Neural cell (in vitro differentiated cells): Measurements from ENCODE around the gene DHCR24. TPM values are rescaled to one million over a fixed set of nuclear protein-coding genes. Genes with fewer than 3 reads are reported as not detected.

ENCODE experiments used
- H2AFZ ChIP-seq: fragments of 200-600, 300-800 bp; sonication (generic), shearing (Covaris generic); 2 replicates; pipeline ENCODE4 v1.6.0; 2014; ENCODE audit warnings: low read depth, mild to moderate bottlenecking, antibody characterized with exemption, low read length, moderate library complexity
- H3F3A ChIP-seq: fragments of 200-600 bp; shearing (Covaris generic); 2 replicates; pipeline ENCODE4 v1.6.1; 2016; ENCODE audit warnings: mild to moderate bottlenecking, moderate library complexity, mixed read lengths, antibody characterized with exemption, low read length; ENCODE audit not compliant: insufficient read depth, poor library complexity, severe bottlenecking
- H3K27ac ChIP-seq: fragments of 200-600, 300-800 bp; sonication (generic), shearing (Covaris generic); 2 replicates; pipeline ENCODE4 v1.5.1; 2014; ENCODE audit warnings: mild to moderate bottlenecking, low read length, moderate library complexity
- H3K27me3 ChIP-seq: fragments of 300-800, 200-600 bp; sonication (generic), shearing (Covaris generic); 2 replicates; pipeline ENCODE4 v1.6.0; 2014; ENCODE audit warnings: mild to moderate bottlenecking, low read depth, low read length, moderate library complexity; ENCODE audit not compliant: insufficient read depth
- H3K36me3 ChIP-seq: fragments of 300-800, 200-600 bp; sonication (generic), shearing (Covaris generic); 2 replicates; pipeline ENCODE4 v1.5.1; 2014; ENCODE audit warnings: mild to moderate bottlenecking, antibody characterized with exemption, low read length, moderate library complexity; ENCODE audit not compliant: insufficient read depth
- H3K4me2 ChIP-seq: fragments of 300-800, 200-600 bp; sonication (generic), shearing (Covaris generic); 2 replicates; pipeline ENCODE4 v1.6.0; 2014; ENCODE audit warnings: mild to moderate bottlenecking, low read length
- H3K4me3 ChIP-seq: fragments of 300-800, 200-600 bp; sonication (generic), shearing (Covaris generic); 2 replicates; pipeline ENCODE4 v1.5.1; 2014; ENCODE audit warnings: mild to moderate bottlenecking, low read length, moderate library complexity
- H3K79me2 ChIP-seq: fragments of 200-600 bp; shearing (Covaris generic); replicated peaks from 2 replicates; pipeline ENCODE4 v1.6.0; 2014; ENCODE audit warnings: mild to moderate bottlenecking, low read length, moderate library complexity; ENCODE audit not compliant: insufficient read depth
- H3K9ac ChIP-seq: fragments of 300-800, 200-600 bp; sonication (generic), shearing (Covaris generic); 2 replicates; pipeline ENCODE4 v1.6.1; 2016; ENCODE audit warnings: mild to moderate bottlenecking, low read length, mixed read lengths
- H3K9me2 ChIP-seq: fragments of 200-600 bp; shearing (Covaris generic); 2 replicates; pipeline ENCODE4 v1.6.1; 2016; ENCODE audit warnings: mild to moderate bottlenecking, low read length, mixed read lengths; ENCODE audit not compliant: insufficient read depth
- H3K9me3 ChIP-seq: fragments of 200-600, 300-800 bp; sonication (generic), shearing (Covaris generic); 2 replicates; pipeline ENCODE4 v1.6.1; 2016; ENCODE audit warnings: mild to moderate bottlenecking, mixed run types, low read length, moderate library complexity, mixed read lengths
- H4K20me1 ChIP-seq: fragments of 200-600 bp; shearing (Covaris generic); 2 replicates; pipeline ENCODE4 v1.6.1; 2016; ENCODE audit warnings: mild to moderate bottlenecking, mixed run types; ENCODE audit not compliant: insufficient read depth
- CTCF ChIP-seq: fragments of 450-650 bp; IDR thresholded peaks from 2 replicates; pipeline ENCODE4 v1.5.1; 2014; ENCODE audit warnings: antibody characterized with exemption, mild to moderate bottlenecking, moderate library complexity; ENCODE audit not compliant: poor library complexity, severe bottlenecking
- EP300 ChIP-seq: fragments of 450-650 bp; conservative IDR thresholded peaks from 2 replicates; pipeline ENCODE4 v1.6.1; 2014; ENCODE audit warnings: antibody characterized with exemption, mild to moderate bottlenecking, moderate library complexity; ENCODE audit not compliant: poor library complexity, severe bottlenecking
- EZH2 ChIP-seq: fragments of 200-600, 300-800 bp; shearing (Covaris generic), sonication (generic); IDR thresholded peaks from 2 replicates; pipeline ENCODE4 v1.6.1; 2014; ENCODE audit warnings: antibody characterized with exemption, low read length, borderline replicate concordance, mild to moderate bottlenecking; ENCODE audit not compliant: insufficient read depth, poor library complexity, severe bottlenecking
- MXI1 ChIP-seq: fragments of 450-650 bp; conservative IDR thresholded peaks from 2 replicates; pipeline ENCODE4 v1.6.1; 2014; ENCODE audit warnings: antibody characterized with exemption, mild to moderate bottlenecking; ENCODE audit not compliant: poor library complexity, severe bottlenecking
- POLR2AphosphoS5 ChIP-seq: IDR thresholded peaks from 2 replicates; pipeline ENCODE4 v1.6.1; 2012
- RAD21 ChIP-seq: fragments of 450-650 bp; conservative IDR thresholded peaks from 2 replicates; pipeline ENCODE4 v1.6.1; 2014; ENCODE audit warnings: antibody characterized with exemption, mild to moderate bottlenecking, moderate library complexity
- REST ChIP-seq: IDR thresholded peaks from 2 replicates; pipeline ENCODE4 v1.6.1; 2012; ENCODE audit warnings: borderline replicate concordance
- SMC3 ChIP-seq: fragments of 450-650 bp; conservative IDR thresholded peaks from 2 replicates; pipeline ENCODE4 v1.6.1; 2014; ENCODE audit warnings: antibody characterized with exemption, mild to moderate bottlenecking, moderate library complexity; ENCODE audit not compliant: poor library complexity
- TAF1 ChIP-seq: IDR thresholded peaks from 2 replicates; pipeline ENCODE4 v1.6.1; 2012; ENCODE audit warnings: low read depth
- polyA plus RNA-seq: library from polyadenylated mRNA; depleted of rRNA; stranded (reverse); fragments of >200 nt; gene quantifications from 2 replicates; pipeline ENCODE4 v1.2.3, GENCODE V29; 2014

DHCR24 gene
- polyA plus RNA-seq, 1 donor from 2014 or later, result 91.3 TPM

- H3K9me2 ChIP-seq, result no peaks in the 10 kb centered on the region
- H3K27me3 ChIP-seq, result no peaks in the 10 kb centered on the region
- H3F3A ChIP-seq, result no peaks in the 10 kb centered on the region
- no peak for TF ChIP-seq SMC3
- no peak for TF ChIP-seq MXI1
- no peak for TF ChIP-seq EP300
- TF ChIP-seq RAD21, result no peak
- H3K9ac ChIP-seq, result no peak overlapping the region
- H3K36me3 ChIP-seq, result no peaks in the 10 kb centered on the region
- no peaks in the 10 kb centered on the region for H4K20me1 ChIP-seq
- H3K4me2 ChIP-seq, result no peak overlapping the region
- H3K4me3 ChIP-seq, result no peak overlapping the region
- H3K9me3 ChIP-seq, result no peaks in the 10 kb centered on the region
- H3K27ac ChIP-seq, result no peak overlapping the region
- H2AFZ ChIP-seq, result no peak overlapping the region
- H3K79me2 ChIP-seq, result no peaks in the 10 kb centered on the region
Measured at GRCh38 chr1:54894271-54894670, 7.3 kb upstream of the DHCR24 start.

GRCh38 chr1:54892586-54892985, 5.6 kb upstream of the DHCR24 start:
- Histone ChIP-seq H2AFZ (no peak overlapping the region), H3K27ac (no peak overlapping the region), H3K36me3 (no peaks in the 10 kb centered on the region), H3F3A (no peaks in the 10 kb centered on the region), H3K4me2 (no peak overlapping the region), H3K9me2 (no peaks in the 10 kb centered on the region), H3K4me3 (no peak overlapping the region), H3K9ac (no peak overlapping the region), H3K27me3 (no peaks in the 10 kb centered on the region), H4K20me1 (no peaks in the 10 kb centered on the region), H3K79me2 (no peaks in the 10 kb centered on the region), H3K9me3 (no peaks in the 10 kb centered on the region)
- TF ChIP-seq REST (no peak), POLR2AphosphoS5 (no peak), SMC3 (no peak), TAF1 (no peak), EP300 (no peak), RAD21 (no peak), MXI1 (no peak), CTCF (no peak), EZH2 (no peak)

GRCh38 chr1:54889132-54889725, 2.2 kb upstream of the DHCR24 start:
- H3K9me3 ChIP-seq, result no peaks in the 10 kb centered on the region
- H4K20me1 ChIP-seq, result no peaks in the 10 kb centered on the region
- H2AFZ ChIP-seq, result no peak overlapping the region
- H3K9ac ChIP-seq, result no peak overlapping the region
- H3K4me2 ChIP-seq, result no peak overlapping the region
- H3K27me3 ChIP-seq, result no peaks in the 10 kb centered on the region
- no peaks in the 10 kb centered on the region for H3F3A ChIP-seq
- H3K9me2 ChIP-seq, result no peaks in the 10 kb centered on the region
- no peaks in the 10 kb centered on the region for H3K36me3 ChIP-seq
- H3K27ac ChIP-seq, result no peak overlapping the region
- no peak overlapping the region for H3K4me3 ChIP-seq
- peaks cover 23% of the 10 kb centered on the region for H3K79me2 ChIP-seq
- TF ChIP-seq EP300 (no peak), EZH2 (no peak), POLR2AphosphoS5 (no peak), MXI1 (no peak), CTCF (no peak), TAF1 (no peak), REST (no peak)
